Fibroblast of skin of scalp (primary cell): ENCODE results near the gene LRRK1.

ENCODE experiments used
- DNase-seq: peaks from one replicate; pipeline ENCODE4 v3.0.0-alpha.2; 2013

The LRRK1 gene

GRCh38 chr15:101045835-101046691 lies 126.9 kb downstream of the LRRK1 start:
- DNase-seq = no peak

GRCh38 chr15:101046826-101047225 lies 127.7 kb downstream of the LRRK1 start:
- DNase-seq = no peak

GRCh38 chr15:101047301-101047781 lies 128.2 kb downstream of the LRRK1 start:
- no peak for DNase-seq

GRCh38 chr15:101048176-101048575 lies 129.0 kb downstream of the LRRK1 start:
- DNase-seq = no peak

GRCh38 chr15:101048581-101049030 lies 129.4 kb downstream of the LRRK1 start:
- DNase-seq = no peak

- no peak for DNase-seq
Measured at GRCh38 chr15:101049282-101049681, 130.1 kb downstream of the LRRK1 start.

GRCh38 chr15:101049856-101050622 lies 130.9 kb downstream of the LRRK1 start:
- DNase-seq = no peak

GRCh38 chr15:101050623-101051290 lies 131.6 kb downstream of the LRRK1 start:
- DNase-seq = no peak

- no peak for DNase-seq
Measured at GRCh38 chr15:101051291-101052030, 132.3 kb downstream of the LRRK1 start.

- DNase-seq = no peak
Measured at GRCh38 chr15:101052031-101052620, 133.0 kb downstream of the LRRK1 start.

- no peak for DNase-seq
Measured at GRCh38 chr15:101052681-101053121, 133.5 kb downstream of the LRRK1 start.

GRCh38 chr15:101053261-101053660 lies 134.1 kb downstream of the LRRK1 start:
- no peak for DNase-seq

- no peak for DNase-seq
Measured at GRCh38 chr15:101054116-101054515, 135.0 kb downstream of the LRRK1 start.

GRCh38 chr15:101054991-101055390 lies 135.8 kb downstream of the LRRK1 start:
- no peak for DNase-seq

GRCh38 chr15:101055411-101055810 lies 136.3 kb downstream of the LRRK1 start:
- DNase-seq = no peak

GRCh38 chr15:101056366-101057334 lies 137.5 kb downstream of the LRRK1 start:
- DNase-seq = no peak

- DNase-seq = no peak
Measured at GRCh38 chr15:101057841-101058407, 138.8 kb downstream of the LRRK1 start.

GRCh38 chr15:101058735-101059134 lies 139.6 kb downstream of the LRRK1 start:
- no peak for DNase-seq

- no peak for DNase-seq
Measured at GRCh38 chr15:101059381-101060341, 140.5 kb downstream of the LRRK1 start.
